Breast epithelium (tissue), 4 donors: ENCODE results near the gene FHIT. TPM values are rescaled to one million over a fixed set of nuclear protein-coding genes. Genes with fewer than 3 reads are reported as not detected.

ENCODE experiments used
- DNase-seq, 2 donors: peaks; one replicate each; pipeline ENCODE4 v3.0.0-alpha.2; 2019; ENCODE audit warnings: low spot score in 2 of 2
- H3K27ac ChIP-seq, 2 donors: fragments of 200-600 bp; sonication (generic) in 1 of 2; one replicate each; pipeline ENCODE4 v1.5.1; 2016 to 2019; ENCODE audit warnings: mild to moderate bottlenecking in 1 of 2
- H3K27me3 ChIP-seq, 2 donors: fragments of 200-600 bp; sonication (generic) in 1 of 2; one replicate each; pipeline versions ENCODE4 v1.5.1 to v1.6.0; 2017 to 2019; ENCODE audit warnings: control low read depth in 1 of 2, mild to moderate bottlenecking in 1 of 2
- H3K36me3 ChIP-seq: fragments of 200-600 bp; one replicate; pipeline ENCODE4 v1.5.1; 2019
- H3K4me1 ChIP-seq, 2 donors: fragments of 200-600 bp; sonication (generic); one replicate each; pipeline ENCODE4 v1.5.1; 2016 to 2019; ENCODE audit warnings: control low read depth in 1 of 2
- H3K4me3 ChIP-seq, 3 donors: fragments of 200-600 bp; sonication (generic); 1 replicate in 2 of 3; 2 replicates in 1 of 3; pipeline ENCODE4 v1.5.1; 2016 to 2019; ENCODE audit warnings: mild to moderate bottlenecking in 3 of 3, moderate library complexity in 2 of 3
- H3K9me3 ChIP-seq, 2 donors: fragments of 200-600 bp; sonication (generic) in 1 of 2; one replicate each; pipeline ENCODE4 v1.5.1; 2016 to 2019; ENCODE audit warnings: control low read depth in 1 of 2
- POLR2A ChIP-seq: fragments of 450-650 bp; IDR thresholded peaks from one replicate; pipeline ENCODE4 v1.6.1; 2016; ENCODE audit warnings: antibody characterized with exemption, mild to moderate bottlenecking, moderate library complexity
- POLR2AphosphoS5 ChIP-seq, 3 donors: sonication (generic); formaldehyde crosslinking; IDR thresholded peaks; one replicate each; pipeline ENCODE4 v1.6.1; 2017; ENCODE audit warnings: antibody characterized with exemption in 3 of 3
- intact Hi-C: fragments of 100-400 bp; cut with DNase I; formaldehyde crosslinking; loops from one replicate; pipeline ENCODE4 v1.15.1; 2023; ENCODE audit warnings: low total_unique reads
- total RNA-seq, 3 donors: library from RNA; depleted of rRNA; stranded (reverse); fragments of >200 nt; gene quantifications; one replicate each; pipeline ENCODE4 v1.1.0, GENCODE V29; 2016
- TF ChIP-seq, protein P1 (sequence below), 3 donors: fragments of 450-650 bp; IDR thresholded peaks; one replicate each; pipeline ENCODE4 v1.5.1; 2016 to 2017; ENCODE audit warnings: antibody characterized with exemption in 3 of 3, mild to moderate bottlenecking in 3 of 3, moderate library complexity in 3 of 3

FHIT gene
- total RNA-seq, 3 donors from 2014 or later: 9.0 to 19.2 (median 17.7) TPM

DNA sequence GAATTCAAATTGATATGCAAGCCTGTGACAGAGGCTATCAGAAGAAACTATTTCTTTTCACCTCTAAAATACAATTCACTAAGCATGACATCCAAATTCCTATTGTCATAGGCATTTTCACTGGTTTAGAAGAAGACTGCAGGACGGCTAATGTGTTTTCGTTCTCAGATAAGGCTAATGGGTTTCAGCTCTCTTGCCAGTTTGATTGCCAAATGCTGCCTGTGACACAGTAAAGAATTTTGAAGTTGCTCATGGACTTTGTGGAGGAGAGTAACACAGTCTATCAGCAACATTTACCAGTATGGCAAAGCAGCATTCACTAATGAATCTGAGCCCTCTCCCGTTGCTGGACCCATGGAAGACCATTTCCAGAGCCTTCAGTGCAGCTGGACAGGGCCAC is 948.1 kb downstream of the FHIT start:
- no peak for DNase-seq
- Histone ChIP-seq H3K27ac (no peak overlapping the region), H3K27me3 (no peaks in the 10 kb centered on the region), H3K9me3 (no peaks in the 10 kb centered on the region), H3K4me3 (no peak overlapping the region), H3K4me1 (no peaks in the 10 kb centered on the region), H3K36me3 (no peaks in the 10 kb centered on the region)
- no peak for TF ChIP-seq POLR2A
- intact Hi-C loops: no loop called here

DNA sequence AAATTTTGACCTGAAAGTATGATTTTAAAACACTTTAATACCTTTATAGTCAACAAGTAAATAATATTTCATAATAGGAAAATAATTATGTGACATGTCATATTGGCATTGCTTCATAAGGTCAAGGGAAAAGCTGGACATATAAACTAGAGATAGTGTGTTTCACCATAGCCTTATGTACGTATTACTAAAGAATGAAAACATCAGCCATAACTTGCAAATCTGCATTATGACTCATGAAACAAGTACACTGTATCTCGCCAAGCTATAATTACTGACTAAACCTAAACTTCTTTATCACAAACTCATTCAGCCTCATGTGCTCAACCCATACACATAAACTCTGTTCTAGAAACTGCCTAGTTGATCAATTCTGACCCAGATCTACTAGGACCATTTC is 950.1 kb downstream of the FHIT start:
- no peaks in the 10 kb centered on the region for H3K36me3 ChIP-seq
- no peaks in the 10 kb centered on the region for H3K4me1 ChIP-seq
- intact Hi-C loops: no loop called here
- no peak for DNase-seq
- H3K4me3 ChIP-seq: no peak overlapping the region
- no peak overlapping the region for H3K27ac ChIP-seq
- TF ChIP-seq, protein P1, sequence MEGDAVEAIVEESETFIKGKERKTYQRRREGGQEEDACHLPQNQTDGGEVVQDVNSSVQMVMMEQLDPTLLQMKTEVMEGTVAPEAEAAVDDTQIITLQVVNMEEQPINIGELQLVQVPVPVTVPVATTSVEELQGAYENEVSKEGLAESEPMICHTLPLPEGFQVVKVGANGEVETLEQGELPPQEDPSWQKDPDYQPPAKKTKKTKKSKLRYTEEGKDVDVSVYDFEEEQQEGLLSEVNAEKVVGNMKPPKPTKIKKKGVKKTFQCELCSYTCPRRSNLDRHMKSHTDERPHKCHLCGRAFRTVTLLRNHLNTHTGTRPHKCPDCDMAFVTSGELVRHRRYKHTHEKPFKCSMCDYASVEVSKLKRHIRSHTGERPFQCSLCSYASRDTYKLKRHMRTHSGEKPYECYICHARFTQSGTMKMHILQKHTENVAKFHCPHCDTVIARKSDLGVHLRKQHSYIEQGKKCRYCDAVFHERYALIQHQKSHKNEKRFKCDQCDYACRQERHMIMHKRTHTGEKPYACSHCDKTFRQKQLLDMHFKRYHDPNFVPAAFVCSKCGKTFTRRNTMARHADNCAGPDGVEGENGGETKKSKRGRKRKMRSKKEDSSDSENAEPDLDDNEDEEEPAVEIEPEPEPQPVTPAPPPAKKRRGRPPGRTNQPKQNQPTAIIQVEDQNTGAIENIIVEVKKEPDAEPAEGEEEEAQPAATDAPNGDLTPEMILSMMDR (IDR thresholded peaks at IDR 0.05): no peak
- no peak for TF ChIP-seq POLR2A
- TF ChIP-seq POLR2AphosphoS5 (IDR thresholded peaks at IDR 0.05): no peak
- no peaks in the 10 kb centered on the region for H3K27me3 ChIP-seq
- no peaks in the 10 kb centered on the region for H3K9me3 ChIP-seq

DNA sequence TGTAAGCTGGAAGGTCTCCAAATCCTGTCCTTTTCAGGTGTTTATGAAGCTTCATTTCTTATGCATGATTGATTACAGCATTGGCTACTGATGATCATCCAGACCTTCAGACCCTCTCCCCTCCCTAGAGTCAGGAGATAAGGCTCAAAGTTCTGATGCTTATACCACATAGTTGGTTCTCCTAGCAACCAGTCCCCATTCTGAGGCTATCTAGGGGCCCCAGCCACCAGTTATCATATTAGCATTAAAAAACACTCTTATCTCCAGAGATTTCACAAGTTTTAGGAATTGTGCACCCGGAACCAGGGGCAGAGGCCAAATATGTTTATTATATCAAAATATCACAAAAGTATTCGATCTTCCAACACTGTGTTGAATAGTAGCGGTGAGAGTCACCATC is 953.1 kb downstream of the FHIT start:
- no peak overlapping the region for H3K4me3 ChIP-seq
- no peaks in the 10 kb centered on the region for H3K36me3 ChIP-seq
- H3K9me3 ChIP-seq: no peaks in the 10 kb centered on the region
- TF ChIP-seq, protein P1 (IDR thresholded peaks at IDR 0.05): no peak
- TF ChIP-seq POLR2A (no peak), POLR2AphosphoS5 (IDR thresholded peaks at IDR 0.05) (no peak)
- no peaks in the 10 kb centered on the region for H3K27me3 ChIP-seq
- H3K27ac ChIP-seq: no peak overlapping the region
- DNase-seq: no peak
- intact Hi-C loops: no loop called here
- no peaks in the 10 kb centered on the region for H3K4me1 ChIP-seq

DNA sequence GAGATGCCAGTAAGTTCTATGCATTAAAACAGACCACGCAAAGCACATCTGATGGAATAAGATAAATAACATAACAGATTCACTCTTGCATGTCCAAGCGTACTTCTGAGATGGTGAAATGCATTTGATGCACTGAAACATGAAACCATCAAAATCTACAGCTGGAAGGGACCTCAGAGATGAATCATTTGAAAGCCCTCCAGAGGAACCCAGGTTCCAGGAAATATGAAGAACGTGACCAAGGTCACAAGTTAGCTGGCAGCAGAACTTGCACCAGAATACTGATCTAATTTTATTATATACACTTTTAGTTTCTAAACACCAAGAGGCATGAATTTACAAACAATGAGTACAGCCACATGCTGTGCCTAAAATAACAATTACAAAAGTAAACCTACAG is 957.1 kb downstream of the FHIT start:
- Histone ChIP-seq H3K9me3 (no peaks in the 10 kb centered on the region), H3K4me3 (no peak overlapping the region), H3K27ac (no peak overlapping the region), H3K4me1 (no peaks in the 10 kb centered on the region), H3K36me3 (no peaks in the 10 kb centered on the region), H3K27me3 (no peaks in the 10 kb centered on the region)
- intact Hi-C loops: no loop called here
- no peak for DNase-seq
- TF ChIP-seq POLR2A: no peak
- TF ChIP-seq POLR2AphosphoS5 (IDR thresholded peaks at IDR 0.05): no peak
- TF ChIP-seq, protein P1 (IDR thresholded peaks at IDR 0.05): no peak

DNA sequence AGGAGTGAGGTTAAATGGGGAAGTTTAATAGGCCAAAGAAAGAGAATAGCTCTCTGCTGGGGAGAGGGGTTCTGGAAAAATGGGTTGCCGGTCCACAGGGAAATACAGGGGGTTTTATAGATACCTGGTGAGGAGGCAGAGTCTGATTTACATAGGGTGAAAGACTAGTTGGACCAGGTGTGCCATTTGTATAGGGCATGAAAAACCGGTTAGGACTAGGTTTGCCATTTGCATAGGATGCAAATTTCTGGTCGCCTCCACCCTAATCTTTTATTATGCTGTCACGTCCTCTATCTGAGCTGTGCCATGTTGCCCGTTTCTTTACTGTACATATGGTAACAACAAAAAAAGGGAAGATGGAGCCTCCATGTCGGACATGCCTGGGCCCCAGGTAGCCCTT is 960.1 kb downstream of the FHIT start:
- Histone ChIP-seq H3K27me3 (no peaks in the 10 kb centered on the region), H3K4me1 (no peaks in the 10 kb centered on the region), H3K9me3 (no peaks in the 10 kb centered on the region), H3K27ac (no peak overlapping the region), H3K4me3 (no peak overlapping the region), H3K36me3 (no peaks in the 10 kb centered on the region)
- DNase-seq: no peak
- intact Hi-C loops: no loop called here
- TF ChIP-seq POLR2AphosphoS5 (IDR thresholded peaks at IDR 0.05) (no peak), POLR2A (no peak)
- TF ChIP-seq, protein P1 (IDR thresholded peaks at IDR 0.05): no peak

- no peak for DNase-seq
- Histone ChIP-seq H3K27me3 (no peaks in the 10 kb centered on the region), H3K9me3 (no peaks in the 10 kb centered on the region), H3K4me3 (no peak overlapping the region), H3K27ac (no peak overlapping the region), H3K4me1 (no peaks in the 10 kb centered on the region), H3K36me3 (no peaks in the 10 kb centered on the region)
- TF ChIP-seq, protein P1 (IDR thresholded peaks at IDR 0.05): no peak
- TF ChIP-seq POLR2A: no peak
- no peak for TF ChIP-seq POLR2AphosphoS5 (IDR thresholded peaks at IDR 0.05)
- intact Hi-C loops: no loop called here
Observed at GRCh38 chr3:60290122-60290492, 961.1 kb downstream of the FHIT start.
